Body of pancreas (tissue), 4 donors: Measurements from ENCODE around the gene FMNL2. TPM values are rescaled to one million over a fixed set of nuclear protein-coding genes. Genes with fewer than 3 reads are reported as not detected.

Experiments
- ATAC-seq: fragments of 150-250 bp; one replicate; pipeline ENCODE4 v1.9.1; 2016
- DNase-seq, 4 donors: peaks; one replicate each; pipeline ENCODE4 v3.0.0-alpha.2; 2019
- H3K27ac ChIP-seq, 4 donors: fragments of 200-600 bp; sonication (generic); 1 replicate in 3 of 4; 2 replicates in 1 of 4; pipeline versions ENCODE4 v1.5.1 to v1.6.1; 2016 to 2019; ENCODE audit warnings: mild to moderate bottlenecking in 1 of 4, mixed read lengths in 1 of 4, moderate library complexity in 1 of 4
- H3K27me3 ChIP-seq, 2 donors: fragments of 200-600 bp; sonication (generic); one replicate each; pipeline ENCODE4 v1.6.0; 2016; ENCODE audit warnings: mild to moderate bottlenecking in 1 of 2
- H3K36me3 ChIP-seq, 2 donors: fragments of 200-600 bp; sonication (generic); replicated peaks in 1 of 2; 2 replicates each; pipeline ENCODE4 v1.5.1; 2016; ENCODE audit warnings: low read depth in 2 of 2; ENCODE audit not compliant: insufficient read depth in 1 of 2
- H3K4me1 ChIP-seq: fragments of 200-600 bp; sonication (generic); one replicate; pipeline ENCODE4 v1.6.0; 2016
- H3K4me3 ChIP-seq, 2 donors: fragments of 200-600 bp; sonication (generic); 1 replicate in 1 of 2; 2 replicates in 1 of 2; pipeline ENCODE4 v1.5.1; 2016 to 2019
- H3K9me3 ChIP-seq, 3 donors: fragments of 200-600 bp; sonication (generic); 1 replicate in 2 of 3; 2 replicates in 1 of 3; pipeline ENCODE4 v1.5.1; 2016
- CTCF ChIP-seq, 7 experiments: fragments of 450-650 bp in 4 of 7; fragments of 200-600 bp in 3 of 7; sonication (generic) in 3 of 7; IDR thresholded peaks; one replicate each; pipeline ENCODE4 v1.5.1; 2016 to 2019; ENCODE audit warnings: antibody characterized with exemption in 7 of 7
- POLR2A ChIP-seq, 3 donors: fragments of 450-650 bp; IDR thresholded peaks; one replicate each; pipeline ENCODE4 v1.6.1; 2016; ENCODE audit warnings: antibody characterized with exemption in 3 of 3, mild to moderate bottlenecking in 2 of 3
- WGBS, 2 donors: methylation state at CpG; one replicate each; pipeline ENCODE4 v1.1.5; 2017; 5-methylcytosine and 5-hydroxymethylcytosine counted together
- intact Hi-C: fragments of 100-400 bp; cut with DNase I; formaldehyde crosslinking; loops from one replicate; pipeline ENCODE4 v1.15.1; 2023
- total RNA-seq, 2 donors: library from RNA; depleted of rRNA; stranded (reverse); fragments of >200 nt; gene quantifications; one replicate each; pipeline ENCODE4 v1.1.0, GENCODE V29; 2016

FMNL2 gene
- total RNA-seq, 2 donors from 2014 or later, result 13.5 to 44.4 TPM

DNA sequence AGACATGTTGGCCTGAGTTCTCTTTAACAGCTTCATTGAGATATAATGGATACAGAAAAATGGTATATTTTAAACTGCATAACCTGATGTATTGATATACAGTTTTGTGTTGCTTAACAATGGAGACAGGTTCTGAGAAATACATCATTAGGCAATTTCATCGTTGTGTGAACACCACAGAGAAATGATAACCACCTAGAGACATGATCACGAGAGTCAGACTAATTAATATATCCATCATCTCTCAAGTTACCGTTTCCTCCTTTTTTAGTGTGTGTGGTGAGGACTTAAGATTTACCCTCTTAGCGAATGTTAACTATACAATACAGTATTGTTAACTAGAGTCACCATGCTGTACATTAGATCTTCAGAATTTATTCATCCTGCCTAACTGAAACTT, 178.1 kb downstream of the FMNL2 start:
- H3K4me1 ChIP-seq, result peaks cover 3% of the 10 kb centered on the region
- DNase-seq (no peak), ATAC-seq (no peak)
- peaks cover 0 to 5% (median 0%) of the 10 kb centered on the region in 3 donors for H3K9me3 ChIP-seq
- no peaks in the 10 kb centered on the region for H3K27me3 ChIP-seq
- no peak overlapping the region for H3K27ac ChIP-seq
- H3K36me3 ChIP-seq, result no peaks in the 10 kb centered on the region
- H3K4me3 ChIP-seq, result no peak overlapping the region
- TF ChIP-seq CTCF (IDR thresholded peaks at IDR 0.05), result no peak
- no peak for TF ChIP-seq POLR2A (IDR thresholded peaks at IDR 0.05)
- 90 to 91% methylated on average over 4 of the region's 4 CpGs for WGBS, 2 donors
- intact Hi-C loops, result no loop called here

- Histone ChIP-seq H3K27ac (no peak overlapping the region), H3K27me3 (no peaks in the 10 kb centered on the region), H3K9me3 (peaks cover 0 to 5% (median 0%) of the 10 kb centered on the region in 3 donors), H3K36me3 (no peaks in the 10 kb centered on the region), H3K4me3 (no peak overlapping the region), H3K4me1 (peaks cover 9% of the 10 kb centered on the region)
- 60 to 63% methylated on average over 2 of the region's 2 CpGs for WGBS, 2 donors
- DNase-seq (no peak), ATAC-seq (no peak)
- intact Hi-C loops, result no loop called here
- TF ChIP-seq CTCF (IDR thresholded peaks at IDR 0.05), result no peak
- no peak for TF ChIP-seq POLR2A (IDR thresholded peaks at IDR 0.05)
These were observed 178.7 kb downstream of the FMNL2 start for GRCh38 chr2:152513681-152514080.

- Histone ChIP-seq H3K27me3 (no peaks in the 10 kb centered on the region), H3K4me1 (peaks cover 26% of the 10 kb centered on the region), H3K4me3 (no peak overlapping the region), H3K9me3 (peaks cover 0 to 5% (median 0%) of the 10 kb centered on the region in 3 donors), H3K36me3 (no peaks in the 10 kb centered on the region), H3K27ac (no peak overlapping the region)
- intact Hi-C loops, result no loop called here
- 62 to 92% methylated on average over 1 of the region's 1 CpG for WGBS, 2 donors
- DNase-seq (no peak), ATAC-seq (no peak)
- no peak for TF ChIP-seq POLR2A (IDR thresholded peaks at IDR 0.05)
- TF ChIP-seq CTCF (IDR thresholded peaks at IDR 0.05), result no peak
These were observed 183.1 kb downstream of the FMNL2 start for GRCh38 chr2:152518034-152518433.

- Histone ChIP-seq H3K27me3 (no peaks in the 10 kb centered on the region), H3K9me3 (peaks cover 0 to 5% (median 0%) of the 10 kb centered on the region in 3 donors), H3K27ac (peak overlapping the region in 2 of 4 donors; percentile 2 to 6), H3K4me3 (no peak overlapping the region), H3K4me1 (peaks cover 26% of the 10 kb centered on the region), H3K36me3 (no peaks in the 10 kb centered on the region)
- 25% methylated on average over 14 of the region's 14 CpGs for WGBS, 2 donors
- DNase-seq (peak in 3 of 4 donors; percentile 11 to 46 (median 22)), ATAC-seq (peak; percentile 35)
- intact Hi-C loops, result no loop called here
- TF ChIP-seq CTCF (IDR thresholded peaks at IDR 0.05) (no peak), POLR2A (IDR thresholded peaks at IDR 0.05) (no peak)
These were observed 183.9 kb downstream of the FMNL2 start for GRCh38 chr2:152518641-152519580.
